A549 (cell line): Measurements from ENCODE around the gene ARFGEF3. TPM values are rescaled to one million over a fixed set of nuclear protein-coding genes. Genes with fewer than 3 reads are reported as not detected.
A peak's percentile ranks its signal among the peaks of the same experiment; 100 is the strongest.
"Not testable (repeated sequence)": the region's sequence is repeated elsewhere in the genome, so short reads cannot be mapped to it uniquely, and the experiment has no call there.

Source experiments
- ATAC-seq, 2 experiments: fragments of 200-7000 bp in 1 of 2; fragments of >200 bp in 1 of 2; cut with Nextera tagmentation in 1 of 2; cut with Tn5 transposase in 1 of 2; 3 replicates each; pipeline versions ENCODE4 v1.8.0 to v1.9.1; 2018 to 2020; ENCODE audit warnings: mild to moderate bottlenecking in 1 of 2, moderate library complexity in 1 of 2
- CTCF ChIA-PET: fragments of 300-600 bp; sonication (Branson Sonifier 250); formaldehyde crosslinking; extraction: SDS; loops from one replicate; lab custom pipeline; 2021; ENCODE audit warnings: antibody characterized with exemption, inconsistent platforms; lab: Yijun Ruan, JAX
- POLR2A ChIA-PET: fragments of 350-600 bp; formaldehyde crosslinking; extraction: SDS; loops from one replicate; lab custom pipeline; 2021; ENCODE audit warnings: antibody characterized with exemption, inconsistent platforms; lab: Yijun Ruan, JAX
- DNase-seq, 2 experiments: peaks; one replicate each; pipeline versions ENCODE4 v3.0.0 to v3.0.0-alpha.2; 2011 to 2016; ENCODE audit warnings: low read depth in 1 of 2, low spot score in 1 of 2
- FAIRE-seq: peaks from 2 replicates; lab custom pipeline; 2011; peaks lifted over from hg19 to GRCh38; lab: Jason Lieb, UNC
- H3K27ac ChIP-seq, 2 experiments: fragments of >200 bp; sonication (Bioruptor Twin); formaldehyde crosslinking; 3 replicates each; pipeline ENCODE4 v1.5.1; 2016 to 2017
- H3K4me1 ChIP-seq: fragments of >200 bp; sonication (Bioruptor Twin); formaldehyde crosslinking; 3 replicates; pipeline ENCODE4 v1.6.1; 2016
- H3K4me2 ChIP-seq: fragments of >200 bp; sonication (Bioruptor Twin); formaldehyde crosslinking; 3 replicates; pipeline ENCODE4 v1.6.1; 2016
- H3K4me3 ChIP-seq: fragments of >200 bp; sonication (Bioruptor Twin); formaldehyde crosslinking; 3 replicates; pipeline ENCODE4 v1.5.1; 2016
- H3K9me3 ChIP-seq: fragments of >200 bp; sonication (Bioruptor Twin); formaldehyde crosslinking; 3 replicates; pipeline ENCODE4 v1.6.1; 2016
- ATOH8 ChIP-seq: fragments of 250-450 bp; sonication (Bioruptor Pico); IDR thresholded peaks from 2 replicates; pipeline ENCODE4 v1.5.0; 2020; ENCODE audit warnings: low read depth, mild to moderate bottlenecking, moderate library complexity
- BHLHE40 ChIP-seq: IDR thresholded peaks from 2 replicates; pipeline ENCODE4 v1.6.1; 2012; ENCODE audit warnings: low read depth, low read length, inconsistent platforms
- CBX2 ChIP-seq: fragments of 200-600 bp; sonication (generic); IDR thresholded peaks from 2 replicates; pipeline ENCODE4 v1.6.1; 2016; ENCODE audit warnings: low read depth, mild to moderate bottlenecking, borderline replicate concordance
- EHMT2 ChIP-seq: fragments of 200-600 bp; sonication (generic); IDR thresholded peaks from 2 replicates; pipeline ENCODE4 v1.6.1; 2016; ENCODE audit warnings: antibody characterized with exemption, low read depth, mild to moderate bottlenecking, moderate library complexity
- GATA3 ChIP-seq: IDR thresholded peaks from 2 replicates; pipeline ENCODE4 v1.6.1; 2012; ENCODE audit warnings: borderline replicate concordance
- JUNB ChIP-seq: fragments of >200 bp; sonication (Bioruptor Twin); formaldehyde crosslinking; IDR thresholded peaks from 2 replicates; pipeline ENCODE4 v1.6.1; 2016
- MAX ChIP-seq: IDR thresholded peaks from 2 replicates; pipeline ENCODE4 v1.6.1; 2012
- NFE2L2 ChIP-seq: fragments of 150-350 bp; conservative IDR thresholded peaks from 2 replicates; pipeline ENCODE4 v1.6.1; 2014; ENCODE audit warnings: low read length
- NPAS2 ChIP-seq: fragments of 250-450 bp; sonication (Bioruptor Pico); IDR thresholded peaks from 2 replicates; pipeline ENCODE4 v1.8.0; 2022; ENCODE audit warnings: mild to moderate bottlenecking, moderate library complexity, borderline replicate concordance
- NR3C1 ChIP-seq: fragments of >200 bp; sonication (Bioruptor Twin); formaldehyde crosslinking; IDR thresholded peaks from 3 replicates; pipeline ENCODE4 v1.6.1; 2017
- POLR2AphosphoS2 ChIP-seq: conservative IDR thresholded peaks from 2 replicates; pipeline ENCODE4 v1.6.1; 2012; ENCODE audit warnings: low read length, improper control_type of control experiment, inconsistent platforms
- RAD21 ChIP-seq, 2 experiments: fragments of >200 bp in 1 of 2; sonication (Bioruptor Twin) in 1 of 2; formaldehyde crosslinking in 1 of 2; IDR thresholded peaks in 1 of 2; conservative IDR thresholded peaks in 1 of 2; 2 replicates in 1 of 2; 3 replicates in 1 of 2; pipeline ENCODE4 v1.6.1; 2012 to 2018; ENCODE audit warnings: inconsistent platforms in 1 of 2
- RFX5 ChIP-seq: fragments of 450-650 bp; IDR thresholded peaks from 2 replicates; pipeline ENCODE4 v1.7.1; 2014; ENCODE audit warnings: antibody characterized with exemption, mild to moderate bottlenecking, moderate library complexity
- ZNF302 ChIP-seq: fragments of 250-450 bp; sonication (Bioruptor Pico); IDR thresholded peaks from 2 replicates; pipeline ENCODE4 v1.9.0; 2021; ENCODE audit warnings: inconsistent platforms, mild to moderate bottlenecking, moderate library complexity
- WGBS: methylation state at CpG from one replicate; pipeline ENCODE4 v1.1.6; 2017; ENCODE audit errors: missing lambda C conversion rate; 5-methylcytosine and 5-hydroxymethylcytosine counted together
- polyA plus RNA-seq, 4 experiments: library from polyadenylated mRNA; depleted of rRNA in 3 of 4; stranded (reverse); fragments of >200 nt; fragmentation: RNase III in 1 of 4; extraction: RNeasy Plus Mini Kit Qiagen cat#74134 plus additional on column Dnase treatment in 1 of 4; gene quantifications; 2 replicates in 3 of 4; 3 replicates in 1 of 4; pipeline ENCODE4 v1.2.3, GENCODE V29; 2011 to 2017
- TF ChIP-seq, protein P1 (sequence below): fragments of >200 bp; sonication (Bioruptor Twin); formaldehyde crosslinking; IDR thresholded peaks from 3 replicates; pipeline ENCODE4 v1.5.1; 2016

ARFGEF3 gene
- polyA plus RNA-seq, 2 of the 4 experiments (the other 2 are of a cell fraction): 0.15 to 0.83 TPM

DNA sequence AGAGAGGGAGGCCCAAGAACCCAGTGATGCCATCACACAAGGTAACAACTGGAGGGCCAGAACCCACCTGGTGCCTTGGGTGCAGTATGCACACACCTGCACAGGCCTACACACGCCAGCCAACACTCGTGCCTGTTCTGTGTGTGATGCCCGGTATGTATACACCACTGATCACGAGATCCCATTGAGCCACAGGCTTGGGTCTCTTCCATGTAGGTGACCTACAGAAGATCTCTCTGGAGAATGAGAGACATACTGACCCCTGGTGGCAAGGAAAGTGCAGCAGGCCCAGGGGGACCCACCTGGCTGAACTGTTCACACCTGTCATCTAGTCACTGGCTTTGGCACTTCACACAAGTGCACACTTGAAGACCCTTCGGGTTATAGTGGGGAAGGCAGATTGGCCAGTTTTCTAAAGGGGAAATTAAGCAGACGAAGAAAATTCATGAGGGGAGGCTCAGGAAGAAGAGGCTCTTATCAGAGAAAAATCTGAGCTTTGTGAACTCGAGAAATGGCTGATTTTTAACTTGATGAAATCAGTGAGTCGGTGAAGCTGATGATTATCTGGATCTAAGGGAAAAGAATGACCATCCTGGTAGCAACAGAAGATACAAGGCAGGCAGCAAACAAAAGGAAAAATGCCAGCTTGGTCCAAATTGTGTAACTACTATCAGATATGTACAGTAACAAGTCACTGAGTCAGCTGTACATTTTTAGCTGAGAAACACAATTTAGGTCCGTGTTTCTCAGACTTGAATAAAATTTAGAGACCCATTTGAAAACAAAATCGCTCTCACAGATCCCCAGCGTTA lies 125.6 kb downstream of the ARFGEF3 start:
- peak; percentile 45 to 82; a peak in 4 of 6 replicates for ATAC-seq

DNA sequence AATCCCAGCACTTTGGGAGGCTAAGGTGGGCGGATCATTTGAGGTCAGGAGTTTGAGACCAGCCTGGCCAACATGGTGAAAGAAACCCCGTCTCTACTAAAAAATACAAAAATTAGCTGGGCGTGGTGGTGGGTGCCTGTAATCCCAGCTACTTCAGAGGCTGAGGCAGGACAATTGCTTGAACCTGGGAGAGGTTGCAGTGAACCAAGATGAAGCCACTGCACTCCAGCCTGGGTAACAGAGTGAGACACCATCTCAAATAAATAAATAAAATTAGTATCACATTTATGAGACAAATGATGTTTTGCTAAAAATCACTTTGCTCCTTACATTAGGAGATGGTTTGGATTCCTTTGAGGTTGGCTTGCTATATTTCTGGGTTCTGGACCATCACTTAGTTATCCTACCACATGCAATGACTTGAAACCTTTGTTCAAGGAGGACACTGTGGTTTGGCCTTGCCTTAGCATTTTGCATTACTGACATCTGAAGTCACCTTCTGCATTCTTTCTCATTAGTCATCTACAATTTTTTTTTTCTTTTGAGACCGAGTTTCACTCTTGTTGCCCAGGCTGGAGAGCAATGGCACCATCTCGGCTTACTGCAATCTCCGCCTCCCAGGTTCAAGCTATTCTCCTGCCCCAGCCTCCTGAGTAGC lies 126.8 kb downstream of the ARFGEF3 start:
- H3K27ac ChIP-seq, H3K4me3 ChIP-seq, H3K4me2 ChIP-seq, ATAC-seq, CTCF ChIA-PET, H3K4me1 ChIP-seq, POLR2A ChIA-PET, H3K9me3 ChIP-seq, FAIRE-seq: not testable (repeated sequence)
- peak in 1 of 2 experiments; percentile 13 for DNase-seq
- WGBS: 80% methylated on average over 6 of the region's 6 CpGs

More for the DNA sequence above, 125.6 kb downstream of the ARFGEF3 start:
- Histone ChIP-seq H3K4me2 (no peak overlapping the region), H3K4me3 (no peak overlapping the region), H3K4me1 (no peaks in the 10 kb centered on the region), H3K27ac (no peak overlapping the region), H3K9me3 (no peaks in the 10 kb centered on the region)
- TF ChIP-seq NPAS2 (no peak), JUNB (no peak), ZNF302 (no peak), GATA3 (no peak), RFX5 (no peak), RAD21 (conservative IDR thresholded peaks at IDR 0.05 in 1 of 2, IDR thresholded peaks at IDR 0.05 in 1 of 2) (peak; percentile 25 to 28; a peak in 1 of 5 replicates), CBX2 (no peak), BHLHE40 (no peak), NFE2L2 (no peak), EHMT2 (no peak), NR3C1 (no peak), MAX (no peak), POLR2AphosphoS2 (no peak)
- TF ChIP-seq, protein P1, sequence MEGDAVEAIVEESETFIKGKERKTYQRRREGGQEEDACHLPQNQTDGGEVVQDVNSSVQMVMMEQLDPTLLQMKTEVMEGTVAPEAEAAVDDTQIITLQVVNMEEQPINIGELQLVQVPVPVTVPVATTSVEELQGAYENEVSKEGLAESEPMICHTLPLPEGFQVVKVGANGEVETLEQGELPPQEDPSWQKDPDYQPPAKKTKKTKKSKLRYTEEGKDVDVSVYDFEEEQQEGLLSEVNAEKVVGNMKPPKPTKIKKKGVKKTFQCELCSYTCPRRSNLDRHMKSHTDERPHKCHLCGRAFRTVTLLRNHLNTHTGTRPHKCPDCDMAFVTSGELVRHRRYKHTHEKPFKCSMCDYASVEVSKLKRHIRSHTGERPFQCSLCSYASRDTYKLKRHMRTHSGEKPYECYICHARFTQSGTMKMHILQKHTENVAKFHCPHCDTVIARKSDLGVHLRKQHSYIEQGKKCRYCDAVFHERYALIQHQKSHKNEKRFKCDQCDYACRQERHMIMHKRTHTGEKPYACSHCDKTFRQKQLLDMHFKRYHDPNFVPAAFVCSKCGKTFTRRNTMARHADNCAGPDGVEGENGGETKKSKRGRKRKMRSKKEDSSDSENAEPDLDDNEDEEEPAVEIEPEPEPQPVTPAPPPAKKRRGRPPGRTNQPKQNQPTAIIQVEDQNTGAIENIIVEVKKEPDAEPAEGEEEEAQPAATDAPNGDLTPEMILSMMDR: peak; percentile 46
- POLR2A ChIA-PET: no interaction called here
- FAIRE-seq (no peak), DNase-seq (peak in 1 of 2 experiments; percentile 31)
- CTCF ChIA-PET: interaction anchor here (0.8 to 1.6 kb wide), 3 partner anchors 48 to 171 kb away, joined by 3 to 5 read pairs (median 3); no protein-coding TSS in a partner anchor
- WGBS: 60% methylated on average over 7 of the region's 11 CpGs

DNA sequence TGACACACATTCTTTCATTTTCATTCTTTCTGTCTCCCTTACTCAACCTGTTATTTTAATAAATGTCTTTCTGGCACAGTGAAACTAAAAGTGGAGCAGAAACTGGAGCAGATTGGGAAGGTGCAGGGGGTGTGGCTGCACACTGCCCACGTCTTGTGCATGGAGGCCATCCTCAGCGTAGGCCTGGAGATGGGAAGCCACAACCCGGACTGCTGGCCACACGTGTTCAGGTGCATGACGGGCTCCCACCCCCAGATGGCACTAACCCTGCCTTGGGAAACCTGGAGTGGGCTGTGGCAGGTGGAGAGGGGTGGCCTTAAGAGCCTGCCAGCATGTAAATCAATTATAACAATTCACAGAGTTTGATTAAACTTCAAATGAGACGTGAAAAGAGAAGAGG lies 128.0 kb downstream of the ARFGEF3 start:
- H3K9me3 ChIP-seq: no peaks in the 10 kb centered on the region
- FAIRE-seq: no peak

More for the DNA sequence above, 128.0 kb downstream of the ARFGEF3 start:
- DNase-seq: peak; percentile 6 to 11
- TF ChIP-seq ATOH8 (no peak), RAD21 (conservative IDR thresholded peaks at IDR 0.05 in 1 of 2, IDR thresholded peaks at IDR 0.05 in 1 of 2) (0 out of 5 replicates have a peak, but pooled peaks of 1 of the 2 experiments have one; percentile 9)
- 67% methylated on average over 6 of the region's 6 CpGs for WGBS
- ChIA-PET POLR2A (no interaction called here), CTCF (no interaction called here)
- Histone ChIP-seq H3K4me1 (no peaks in the 10 kb centered on the region), H3K27ac (no peak overlapping the region), H3K4me3 (no peak overlapping the region), H3K4me2 (no peak overlapping the region)
- ATAC-seq: peak; percentile 56 to 69; a peak in 3 of 6 replicates
